ENCODE measurements around the gene WDR7.

WDR7 gene

GRCh38 chr18:56901919-56902318 lies 250.8 kb downstream of the WDR7 start:
- H3K9ac ChIP-seq: no peak overlapping the region
- TF ChIP-seq CTCF (IDR thresholded peaks at IDR 0.05): no peak
- no peaks in the 10 kb centered on the region for H3K36me3 ChIP-seq (ENCODE audit: control insufficient read depth, insufficient read depth, low read length)
- no peak overlapping the region for H3K4me2 ChIP-seq (ENCODE audit: low read length)
- H3K4me3 ChIP-seq (ENCODE audit: low read depth, low read length): no peak overlapping the region
- H3K79me2 ChIP-seq: no peaks in the 10 kb centered on the region
- H3K9me3 ChIP-seq (ENCODE audit: control insufficient read depth, low read length): no peaks in the 10 kb centered on the region
- no peaks in the 10 kb centered on the region for H3K4me1 ChIP-seq
- H3K27ac ChIP-seq: no peak overlapping the region
- no peak overlapping the region for H2AFZ ChIP-seq
- no peaks in the 10 kb centered on the region for H3K27me3 ChIP-seq (ENCODE audit: control insufficient read depth, insufficient read depth, low read length)

GRCh38 chr18:56902653-56903052 lies 251.5 kb downstream of the WDR7 start:
- Histone ChIP-seq H3K27ac (no peak overlapping the region), H3K4me1 (no peaks in the 10 kb centered on the region), H3K27me3 (ENCODE audit: control insufficient read depth, insufficient read depth, low read length) (no peaks in the 10 kb centered on the region), H3K9ac (no peak overlapping the region), H3K4me2 (ENCODE audit: low read length) (no peak overlapping the region), H3K9me3 (ENCODE audit: control insufficient read depth, low read length) (no peaks in the 10 kb centered on the region), H3K4me3 (ENCODE audit: low read depth, low read length) (no peak overlapping the region), H3K36me3 (ENCODE audit: control insufficient read depth, insufficient read depth, low read length) (no peaks in the 10 kb centered on the region), H3K79me2 (no peaks in the 10 kb centered on the region), H2AFZ (no peak overlapping the region)
- no peak for TF ChIP-seq CTCF (IDR thresholded peaks at IDR 0.05)

- H3K9ac ChIP-seq: no peak overlapping the region
- no peak overlapping the region for H2AFZ ChIP-seq
- no peak overlapping the region for H3K4me2 ChIP-seq (ENCODE audit: low read length)
- H3K27me3 ChIP-seq (ENCODE audit: control insufficient read depth, insufficient read depth, low read length): no peaks in the 10 kb centered on the region
- no peaks in the 10 kb centered on the region for H3K9me3 ChIP-seq (ENCODE audit: control insufficient read depth, low read length)
- no peak overlapping the region for H3K4me3 ChIP-seq (ENCODE audit: low read depth, low read length)
- H3K27ac ChIP-seq: no peak overlapping the region
- no peak for TF ChIP-seq CTCF (IDR thresholded peaks at IDR 0.05)
- H3K36me3 ChIP-seq (ENCODE audit: control insufficient read depth, insufficient read depth, low read length): no peaks in the 10 kb centered on the region
- no peaks in the 10 kb centered on the region for H3K4me1 ChIP-seq
- H3K79me2 ChIP-seq: no peaks in the 10 kb centered on the region
Measured at GRCh38 chr18:56903686-56904085, 252.5 kb downstream of the WDR7 start.

- Histone ChIP-seq H3K36me3 (ENCODE audit: control insufficient read depth, insufficient read depth, low read length) (no peaks in the 10 kb centered on the region), H3K79me2 (no peaks in the 10 kb centered on the region), H3K27ac (no peak overlapping the region), H3K4me3 (ENCODE audit: low read depth, low read length) (no peak overlapping the region), H3K9me3 (ENCODE audit: control insufficient read depth, low read length) (no peaks in the 10 kb centered on the region), H2AFZ (no peak overlapping the region), H3K9ac (no peak overlapping the region), H3K4me1 (no peaks in the 10 kb centered on the region), H3K4me2 (ENCODE audit: low read length) (no peak overlapping the region), H3K27me3 (ENCODE audit: control insufficient read depth, insufficient read depth, low read length) (no peaks in the 10 kb centered on the region)
- TF ChIP-seq CTCF (IDR thresholded peaks at IDR 0.05): no peak
Measured at GRCh38 chr18:56907771-56908170, 256.6 kb downstream of the WDR7 start.

GRCh38 chr18:56910237-56910636 lies 259.1 kb downstream of the WDR7 start:
- TF ChIP-seq CTCF (IDR thresholded peaks at IDR 0.05): no peak
- Histone ChIP-seq H3K36me3 (ENCODE audit: control insufficient read depth, insufficient read depth, low read length) (no peaks in the 10 kb centered on the region), H3K79me2 (no peaks in the 10 kb centered on the region), H3K4me3 (ENCODE audit: low read depth, low read length) (no peak overlapping the region), H3K9me3 (ENCODE audit: control insufficient read depth, low read length) (no peaks in the 10 kb centered on the region), H3K27me3 (ENCODE audit: control insufficient read depth, insufficient read depth, low read length) (no peaks in the 10 kb centered on the region), H3K4me2 (ENCODE audit: low read length) (no peak overlapping the region), H2AFZ (no peak overlapping the region), H3K9ac (no peak overlapping the region), H3K27ac (no peak overlapping the region), H3K4me1 (no peaks in the 10 kb centered on the region)

Measured in parathyroid adenoma (tissue), 2 donors.